LNCaP clone FGC (cell line): ENCODE measurements around the gene RNF168.
A peak's percentile ranks its signal among the peaks of the same experiment; 100 is the strongest.
"Not testable (repeated sequence)": the region's sequence is repeated elsewhere in the genome, so short reads cannot be mapped to it uniquely, and the experiment has no call there.

ENCODE experiments used
- DNase-seq: peaks from one replicate; pipeline ENCODE4 v3.0.0-alpha.2; 2011; ENCODE audit warnings: low read depth
- H3K4me3 ChIP-seq: 2 replicates; pipeline ENCODE4 v1.5.1; 2011; ENCODE audit warnings: mild to moderate bottlenecking, low read depth, low read length, control low read depth
- CTCF ChIP-seq: IDR thresholded peaks from 2 replicates; pipeline ENCODE4 v1.5.1; 2012; ENCODE audit warnings: mild to moderate bottlenecking; ENCODE audit not compliant: control insufficient read depth, insufficient read depth; ENCODE audit errors: extremely low read depth

RNF168 gene

GRCh38 chr3:196503196-196504076 is at the start of gene RNF168:
Gene RNF168, minus strand, starts transcription at chr3:196503768. Its CDS starts 595 bp downstream, at chr3:196503173.
- H3K4me3 ChIP-seq = peak within 1 kb of the TSS; percentile 99
- TF ChIP-seq CTCF = no peak
- peak; percentile 80 for DNase-seq

- no peak for DNase-seq
- no peak overlapping the region for H3K4me3 ChIP-seq
- no peak for TF ChIP-seq CTCF
Measured at GRCh38 chr3:196552253-196552652, 48.7 kb upstream of the RNF168 start.

GRCh38 chr3:196550172-196550571 is 46.6 kb upstream of the RNF168 start:
- H3K4me3 ChIP-seq, DNase-seq: not testable (repeated sequence)

GRCh38 chr3:196549312-196549711 is 45.7 kb upstream of the RNF168 start:
- DNase-seq, H3K4me3 ChIP-seq: not testable (repeated sequence)

- DNase-seq = no peak
- TF ChIP-seq CTCF = no peak
- no peak overlapping the region for H3K4me3 ChIP-seq
Measured at GRCh38 chr3:196547067-196547466, 43.5 kb upstream of the RNF168 start.

GRCh38 chr3:196546537-196546936 is 43.0 kb upstream of the RNF168 start:
- TF ChIP-seq CTCF = no peak
- DNase-seq = no peak
- no peak overlapping the region for H3K4me3 ChIP-seq

- TF ChIP-seq CTCF = no peak
- H3K4me3 ChIP-seq = no peak overlapping the region
- no peak for DNase-seq
Measured at GRCh38 chr3:196544491-196544992, 41.0 kb upstream of the RNF168 start.
